Loucy (cell line): Measurements from ENCODE around the gene CCDC90B.

Source experiments
- CTCF ChIP-seq: fragments of 200-600 bp; sonication (generic); conservative IDR thresholded peaks from 2 replicates; pipeline ENCODE4 v1.5.1; 2014; ENCODE audit warnings: mild to moderate bottlenecking, antibody characterized with exemption, low read length
- EZH2phosphoT487 ChIP-seq: fragments of 200-600 bp; IDR thresholded peaks from 2 replicates; pipeline ENCODE4 v1.6.1; 2018; ENCODE audit warnings: antibody characterized with exemption, mild to moderate bottlenecking, moderate library complexity, borderline replicate concordance

- TF ChIP-seq CTCF: no peak
- no peak for TF ChIP-seq EZH2phosphoT487
Measured at GRCh38 chr11:83252941-83253340, 33.2 kb downstream of the CCDC90B start.
